Left lobe of liver (tissue), 2 donors: Measurements from ENCODE around the gene CHRNA5. TPM values are rescaled to one million over a fixed set of nuclear protein-coding genes. Genes with fewer than 3 reads are reported as not detected.
"Not testable (repeated sequence)": the region's sequence is repeated elsewhere in the genome, so short reads cannot be mapped to it uniquely, and the experiment has no call there.

Experiments
- ATAC-seq: fragments of 200-7000 bp; cut with Tn5 transposase; one replicate; pipeline ENCODE4 v1.9.1; 2020; ENCODE audit warnings: mild to moderate bottlenecking, moderate library complexity
- DNase-seq: peaks from one replicate; pipeline ENCODE4 v3.0.0-alpha.2; 2020; ENCODE audit warnings: low spot score
- total RNA-seq: library from RNA; stranded (reverse); gene quantifications from one replicate; pipeline ENCODE4 v1.2.1, GENCODE V29; 2021
- donor health status: DM: no; HTN: no; CAD: no; lungs with moderate emphysema.
- donor health status: DM: no; HTN: yes; CAD: no.

CHRNA5 gene
- 0.35 TPM for total RNA-seq

DNA sequence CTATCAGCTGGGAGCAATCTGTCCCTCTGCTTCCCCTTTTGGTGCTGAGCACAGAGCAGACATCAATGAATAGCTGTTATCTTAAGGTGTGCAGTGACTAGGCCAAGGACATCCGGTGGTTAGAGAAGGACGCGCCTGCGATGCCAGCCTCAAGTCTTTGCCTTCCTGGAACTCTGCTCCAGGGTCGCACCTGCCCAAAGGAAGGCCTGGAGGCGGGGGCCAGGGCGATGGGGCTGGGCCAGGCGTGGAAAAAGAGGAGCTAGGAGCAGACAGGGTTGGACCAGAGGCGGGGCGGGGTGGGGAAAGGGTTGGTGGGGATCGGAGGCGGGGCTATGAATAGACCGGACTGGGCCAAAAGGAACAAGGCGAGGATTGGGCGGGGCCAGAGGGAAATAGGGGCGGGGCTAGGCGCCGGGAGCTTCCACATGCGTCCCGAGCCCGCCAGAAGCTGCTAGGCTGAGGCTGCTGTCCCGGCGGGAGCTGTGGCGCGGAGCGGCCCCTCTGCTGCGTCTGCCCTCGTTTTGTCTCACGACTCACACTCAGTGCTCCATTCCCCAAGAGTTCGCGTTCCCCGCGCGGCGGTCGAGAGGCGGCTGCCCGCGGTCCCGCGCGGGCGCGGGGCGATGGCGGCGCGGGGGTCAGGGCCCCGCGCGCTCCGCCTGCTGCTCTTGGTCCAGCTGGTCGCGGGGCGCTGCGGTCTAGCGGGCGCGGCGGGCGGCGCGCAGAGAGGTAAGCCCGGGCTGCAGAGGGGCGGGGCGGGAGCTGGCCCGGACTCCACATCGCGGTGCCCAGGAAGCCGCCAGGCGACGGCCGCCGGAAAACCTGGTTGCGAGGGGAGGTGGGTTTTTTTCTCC, at the start of gene CHRNA5:
CHRNA5 (plus strand) TSS at position 424 of the 854 bp plus-strand sequence; CDS start at position 624, 200 bp downstream.
- peak; percentile 90 for ATAC-seq
- DNase-seq, result peak; percentile 58

DNA sequence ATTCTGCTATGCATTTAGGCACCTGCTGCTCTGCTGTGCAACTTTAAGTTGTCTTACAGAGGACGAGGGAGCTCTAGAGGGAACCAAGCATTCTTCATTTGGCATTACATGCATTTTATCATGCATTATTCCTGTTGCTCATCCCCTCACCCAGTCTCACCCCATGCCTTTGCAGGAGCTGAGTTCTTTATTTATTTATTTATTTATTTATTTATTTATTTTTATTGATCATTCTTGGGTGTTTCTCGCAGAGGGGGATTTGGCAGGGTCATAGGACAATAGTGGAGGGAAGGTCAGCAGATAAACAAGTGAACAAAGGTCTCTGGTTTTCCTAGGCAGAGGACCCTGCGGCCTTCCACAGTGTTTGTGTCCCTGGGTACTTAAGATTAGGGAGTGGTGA, 45.3 kb upstream of the CHRNA5 start:
- ATAC-seq, DNase-seq: not testable (repeated sequence)

DNA sequence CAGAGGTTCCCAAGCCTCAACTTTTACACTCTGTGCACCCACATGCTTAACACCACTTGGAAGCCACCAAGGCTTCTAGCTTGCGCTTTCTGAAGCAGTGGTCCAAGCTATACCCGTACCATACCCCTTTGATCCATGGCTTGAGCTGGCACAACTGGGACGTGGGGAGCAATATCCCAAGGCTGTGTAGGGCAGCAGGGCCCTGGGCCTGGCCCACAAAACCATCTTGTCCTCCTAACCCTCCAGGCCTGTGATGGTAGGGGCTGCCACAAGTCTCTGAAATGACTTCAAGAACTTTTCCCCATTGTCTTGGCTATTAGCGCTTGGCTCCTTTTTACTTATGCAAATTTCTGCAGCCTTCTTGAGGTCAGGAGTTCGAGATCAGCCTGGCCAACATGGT, 41.1 kb upstream of the CHRNA5 start:
- DNase-seq (no peak), ATAC-seq (no peak)

DNA sequence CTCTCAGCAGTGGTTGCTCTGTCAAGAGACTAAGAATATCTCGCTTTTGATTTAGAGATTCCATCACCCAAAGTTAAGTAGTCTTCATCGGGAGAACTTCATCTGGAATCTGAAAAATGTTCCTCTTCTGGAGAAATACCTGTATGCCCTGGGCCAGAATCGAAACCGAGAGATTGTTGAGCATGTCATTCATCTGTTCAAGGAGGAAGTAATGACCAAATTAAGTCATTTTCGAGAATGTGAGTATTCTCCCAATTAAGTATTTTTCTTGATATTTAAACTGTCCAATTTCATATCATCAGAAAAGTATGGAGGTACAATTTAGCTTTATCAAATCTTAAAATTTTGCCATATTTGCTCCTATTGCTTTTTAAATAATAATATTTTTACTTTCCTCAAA, 38.0 kb upstream of the CHRNA5 start:
- DNase-seq (no peak), ATAC-seq (no peak)

DNA sequence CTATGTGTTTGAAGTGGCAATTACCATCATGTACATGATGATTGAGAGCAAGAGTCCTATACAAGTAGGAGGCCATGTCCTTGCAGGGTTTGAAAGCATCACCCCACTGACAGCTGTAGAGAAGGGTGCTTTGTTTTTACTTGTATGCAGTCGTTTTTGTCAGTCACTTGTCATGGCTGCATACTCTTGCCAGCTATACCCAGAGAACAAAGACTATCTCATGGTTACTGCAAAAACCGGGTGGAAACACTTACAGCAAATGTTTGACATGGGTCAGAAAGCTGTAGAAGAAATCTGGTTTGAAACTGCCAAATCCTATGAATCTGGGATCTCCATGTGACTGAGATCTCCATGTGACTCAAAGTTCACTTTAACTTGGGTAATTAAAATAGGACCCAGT, 32.0 kb upstream of the CHRNA5 start:
- DNase-seq, result no peak
- no peak for ATAC-seq

DNA sequence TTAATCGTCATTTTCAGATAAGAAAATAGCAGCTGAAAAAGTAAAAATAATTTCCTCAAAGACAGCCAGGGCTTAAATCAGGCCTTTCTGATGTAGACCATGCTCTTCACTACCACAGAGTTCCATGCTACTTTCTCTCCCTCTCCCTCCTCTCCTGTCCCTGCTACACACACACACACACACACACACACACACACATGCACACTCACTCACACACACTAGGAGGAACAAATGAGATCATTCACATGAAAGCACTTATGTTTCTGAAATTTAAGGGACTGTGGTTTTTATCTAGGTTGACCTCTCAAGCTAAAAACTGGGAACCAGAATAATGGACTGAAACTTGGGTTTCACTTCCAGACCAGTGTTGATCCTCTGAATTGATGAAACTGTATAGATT, 29.2 kb upstream of the CHRNA5 start:
- no peak for ATAC-seq

DNA sequence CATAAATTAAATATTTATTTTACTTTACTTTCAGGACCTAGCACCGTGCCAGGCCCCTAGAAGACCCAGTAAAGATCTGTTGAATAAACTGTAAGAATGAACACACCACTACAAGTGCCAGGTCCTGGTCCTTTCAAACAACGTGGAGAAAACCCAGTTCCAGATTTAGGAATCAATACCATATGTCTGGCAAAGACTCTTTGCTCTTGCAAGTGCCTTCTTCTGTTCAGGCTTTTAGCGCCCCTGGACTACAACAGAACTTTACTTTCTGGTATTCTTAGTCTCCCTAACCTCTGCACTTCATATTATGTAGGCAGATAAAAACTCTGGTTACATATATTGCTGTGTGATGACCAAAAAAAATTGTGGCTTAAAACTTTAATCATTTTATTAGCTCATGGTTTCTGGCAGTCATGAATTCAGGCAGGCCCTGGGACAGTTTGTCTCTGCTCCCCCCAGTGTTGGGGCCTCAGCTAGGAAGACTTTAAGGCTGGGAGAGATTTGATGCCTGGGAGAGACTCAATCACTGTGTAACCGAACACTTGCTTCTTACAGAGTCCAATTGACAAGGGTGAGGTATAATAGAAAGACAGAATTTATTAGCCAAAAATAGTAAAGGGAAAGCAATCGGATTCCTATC, 27.9 kb upstream of the CHRNA5 start:
- ATAC-seq (no peak), DNase-seq (no peak)

More for the DNA sequence above, 29.2 kb upstream of the CHRNA5 start:
- DNase-seq, result no peak

DNA sequence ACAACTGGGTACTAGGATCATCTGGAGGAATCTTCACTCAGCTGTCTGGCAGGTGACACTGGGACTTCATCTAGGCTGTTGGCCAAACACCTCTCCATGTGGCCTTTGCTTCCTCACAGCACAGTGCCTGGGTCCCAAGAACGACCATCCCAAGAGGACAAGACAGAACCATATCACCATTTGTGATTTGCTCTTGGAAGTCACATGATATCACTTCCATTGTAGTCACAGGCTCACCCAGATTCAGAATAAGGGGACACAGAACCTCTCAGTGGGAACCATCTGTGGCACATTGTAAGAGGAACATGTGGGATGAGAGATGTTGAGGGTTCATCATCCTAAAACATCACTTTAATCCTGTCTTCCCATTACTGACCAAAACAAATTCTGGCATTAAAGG, 27.0 kb upstream of the CHRNA5 start:
- ATAC-seq, result no peak

DNA sequence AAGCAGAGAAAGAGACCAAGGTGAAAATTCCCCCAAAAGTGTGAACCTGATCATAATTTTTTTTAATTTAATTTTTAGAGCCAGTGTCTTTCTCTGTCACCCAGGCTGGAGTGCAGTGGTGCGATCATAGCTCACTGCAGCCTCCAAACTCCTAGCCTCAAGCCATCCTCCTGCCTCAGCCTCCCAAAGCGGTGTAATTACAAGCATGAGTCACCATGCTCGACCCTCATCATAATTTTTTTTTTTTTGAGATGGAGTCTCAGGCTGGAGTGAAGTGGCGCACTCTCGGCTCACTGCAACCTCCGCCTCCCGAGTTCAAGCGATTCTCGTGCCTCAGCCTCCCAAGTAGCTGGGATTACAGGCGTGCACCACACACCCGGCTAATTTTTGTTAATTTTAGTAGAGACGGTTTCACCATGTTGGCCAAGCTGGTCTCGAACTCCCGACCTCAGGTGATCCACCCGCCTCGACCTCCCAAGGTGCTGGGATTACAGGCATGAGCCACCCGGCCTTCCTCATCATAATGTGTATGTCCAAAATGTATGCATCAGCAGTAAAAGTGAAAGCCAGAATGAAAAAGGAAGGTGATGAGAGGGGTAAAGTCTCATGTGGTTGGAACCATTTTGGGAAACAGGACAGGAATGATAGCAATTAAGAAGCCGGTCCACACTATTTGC, 25.7 kb upstream of the CHRNA5 start:
- not testable (repeated sequence) for ATAC-seq, DNase-seq

More for the DNA sequence above, 27.0 kb upstream of the CHRNA5 start:
- no peak for DNase-seq

DNA sequence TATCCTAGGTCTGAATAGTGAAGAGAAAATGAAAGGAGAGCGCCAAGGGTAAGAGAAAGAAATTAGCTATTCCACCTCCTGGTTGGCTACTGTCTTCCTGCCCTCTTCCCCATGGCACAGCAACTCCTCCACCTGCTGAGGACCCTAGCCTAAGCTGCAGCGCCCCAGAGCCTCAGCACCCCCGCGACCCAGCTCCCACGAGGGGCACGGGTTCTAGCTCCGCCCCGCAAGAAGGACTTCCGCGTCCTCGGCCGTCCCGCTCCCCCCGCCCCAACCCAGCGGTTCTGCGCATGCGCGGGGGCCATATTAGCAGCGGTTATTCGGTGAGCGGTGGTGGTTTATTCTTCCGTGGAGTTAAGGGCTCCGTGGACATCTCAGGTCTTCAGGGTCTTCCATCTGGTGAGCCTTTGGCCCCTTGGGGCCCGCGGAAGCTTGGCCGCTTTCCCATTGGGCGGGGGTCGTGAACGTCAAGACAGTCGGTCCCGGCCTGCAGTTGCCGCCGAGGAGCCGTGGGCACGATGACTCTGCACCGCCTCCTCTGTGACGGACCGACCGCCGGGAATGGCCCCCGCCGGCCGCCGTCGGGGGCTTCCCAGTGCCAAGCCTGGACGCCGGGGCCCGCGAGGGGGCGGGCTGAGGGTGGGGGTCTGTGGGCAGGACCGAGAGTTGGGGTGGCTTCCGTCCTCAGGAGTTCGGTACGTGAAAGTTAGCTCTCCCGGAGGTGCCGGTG, 25.0 kb upstream of the CHRNA5 start, which contains the start of gene PSMA4:
PSMA4 (plus strand) TSS at position 304 of the 730 bp plus-strand sequence. CDS start 1,484 bp downstream, outside the sequence.
- DNase-seq (peak; percentile 94), ATAC-seq (peak; percentile 91)

DNA sequence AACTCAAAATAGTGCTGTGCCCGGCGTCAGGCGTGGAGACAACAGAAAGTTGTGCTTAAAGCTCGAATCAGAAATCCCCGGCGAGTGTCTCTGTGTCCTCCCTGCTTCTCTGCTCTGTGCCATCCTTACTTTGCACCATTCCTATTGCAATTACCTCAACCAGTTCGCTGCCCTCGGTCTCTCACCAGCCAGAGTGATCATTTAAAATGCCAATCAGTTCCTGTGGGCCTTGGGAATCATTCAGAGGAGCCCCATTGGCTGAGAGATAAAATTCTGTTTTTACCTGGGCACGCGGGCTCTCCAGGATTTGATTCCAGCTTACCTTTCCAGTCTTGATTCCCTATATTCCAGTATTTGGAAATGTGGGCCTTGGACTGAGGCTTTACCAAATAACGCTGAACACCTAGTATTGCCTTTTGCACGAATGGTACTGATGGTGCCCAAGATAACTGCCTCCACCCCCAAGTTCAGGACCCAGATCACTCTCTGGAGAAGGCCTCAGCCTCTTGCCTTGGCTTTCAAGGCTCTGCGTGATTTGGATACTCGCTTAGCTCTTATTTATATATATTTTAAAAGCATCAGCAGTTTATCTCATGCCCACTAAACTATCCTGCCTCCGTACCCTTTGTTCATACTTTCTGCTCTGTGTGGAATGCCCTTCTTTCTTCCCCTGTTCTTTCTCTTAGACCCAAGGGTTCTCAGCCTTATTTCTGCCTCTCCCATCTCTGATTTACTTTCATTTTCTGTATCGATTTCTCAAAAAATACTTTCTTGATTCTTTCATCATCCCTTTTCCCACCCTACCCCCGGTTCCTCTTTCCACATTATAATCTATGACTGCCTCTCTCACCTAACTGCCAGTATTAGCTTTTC, 24.2 kb upstream of the CHRNA5 start:
- DNase-seq (no peak), ATAC-seq (peak; percentile 17)

DNA sequence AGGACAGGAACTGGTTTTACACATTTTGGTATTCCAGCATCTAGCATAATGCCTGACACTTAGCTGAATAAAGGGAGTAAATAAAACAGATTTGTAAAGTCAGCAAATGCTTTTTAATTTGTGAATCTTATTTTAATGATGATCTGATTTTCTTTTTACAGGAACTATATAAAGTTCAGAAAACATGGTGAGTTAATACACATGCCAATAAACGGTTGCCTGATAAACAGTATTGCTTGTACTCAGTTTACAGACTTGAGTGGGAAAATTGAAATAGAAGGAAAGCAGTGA, 23.6 kb upstream of the CHRNA5 start:
- DNase-seq, result no peak
- no peak for ATAC-seq

DNA sequence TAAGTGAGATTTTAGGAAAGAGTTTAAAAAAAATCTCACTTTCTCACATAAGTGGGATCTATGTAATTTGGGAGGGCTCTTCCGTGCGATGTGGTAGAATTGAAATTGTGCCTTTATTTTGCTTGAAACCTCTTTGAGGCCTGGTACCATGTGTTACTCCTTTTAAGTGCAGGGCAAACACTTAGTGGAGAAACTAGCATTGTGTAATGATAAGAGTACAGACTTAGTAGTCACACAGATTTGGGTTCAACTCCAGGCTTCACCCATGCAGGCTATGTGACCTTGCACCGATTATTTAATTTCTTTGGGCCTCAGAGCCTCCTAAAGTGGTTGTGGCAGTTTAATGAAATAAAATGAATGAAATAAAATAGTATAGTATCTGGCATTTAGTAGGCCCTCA, 22.7 kb upstream of the CHRNA5 start:
- DNase-seq (no peak), ATAC-seq (no peak)

DNA sequence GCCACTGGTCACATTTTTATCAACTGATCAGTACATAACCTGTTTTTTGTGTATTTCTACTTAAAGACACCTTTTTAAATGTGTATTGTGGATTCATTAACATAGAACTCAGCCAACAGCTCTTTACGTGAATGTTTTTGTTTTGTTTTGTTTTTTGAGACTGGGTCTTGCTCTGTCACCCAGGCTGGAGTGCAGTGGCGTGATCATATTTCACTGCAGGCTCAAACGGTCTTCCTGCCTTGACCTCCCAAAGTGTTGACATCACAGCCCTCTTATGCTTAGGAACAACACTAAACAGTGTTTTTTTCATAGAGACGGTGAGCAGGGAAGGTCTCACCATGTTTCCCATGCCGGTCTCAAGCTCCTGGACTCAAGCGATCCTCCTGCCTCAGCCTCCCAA, 15.1 kb upstream of the CHRNA5 start:
- no peak for DNase-seq
- no peak for ATAC-seq

DNA sequence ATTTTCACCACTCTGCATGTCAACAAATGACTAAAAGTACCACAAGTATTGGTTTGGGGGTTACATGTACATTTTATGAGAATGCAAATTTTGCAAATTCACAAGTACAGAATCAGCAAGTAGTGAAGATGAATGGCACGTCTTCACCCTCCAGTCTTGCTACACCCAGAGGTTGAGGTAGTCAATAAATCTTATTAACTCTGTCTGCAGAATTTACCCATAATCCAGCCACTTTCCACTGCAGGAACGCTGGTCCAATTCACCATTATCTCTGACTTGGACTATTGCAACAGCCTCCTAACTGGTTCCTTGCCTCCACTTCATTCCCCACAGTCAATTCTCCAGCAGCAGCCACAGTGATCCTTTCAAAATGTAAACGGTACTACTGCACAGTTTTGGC, 14.5 kb upstream of the CHRNA5 start:
- DNase-seq, result no peak
- ATAC-seq, result no peak

DNA sequence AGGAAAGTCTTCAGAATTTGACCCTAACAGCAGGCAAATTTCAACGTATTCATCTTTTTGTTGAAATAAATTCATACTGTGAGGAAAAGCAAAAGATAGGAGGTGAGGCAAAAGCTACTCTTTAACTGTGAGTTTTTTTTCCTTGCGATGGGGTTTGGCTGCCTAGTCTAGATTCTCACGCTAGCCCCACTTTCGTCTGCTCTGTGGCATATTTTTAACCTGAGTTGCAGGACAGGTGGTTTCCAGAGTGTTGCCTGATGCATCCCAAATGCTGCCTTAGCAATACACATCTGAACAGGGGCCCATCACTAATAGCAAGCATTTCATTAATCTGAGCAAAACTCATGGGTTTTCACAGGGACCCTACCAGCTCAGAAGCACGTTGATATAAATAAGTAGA, 13.4 kb upstream of the CHRNA5 start:
- no peak for DNase-seq
- ATAC-seq, result no peak

DNA sequence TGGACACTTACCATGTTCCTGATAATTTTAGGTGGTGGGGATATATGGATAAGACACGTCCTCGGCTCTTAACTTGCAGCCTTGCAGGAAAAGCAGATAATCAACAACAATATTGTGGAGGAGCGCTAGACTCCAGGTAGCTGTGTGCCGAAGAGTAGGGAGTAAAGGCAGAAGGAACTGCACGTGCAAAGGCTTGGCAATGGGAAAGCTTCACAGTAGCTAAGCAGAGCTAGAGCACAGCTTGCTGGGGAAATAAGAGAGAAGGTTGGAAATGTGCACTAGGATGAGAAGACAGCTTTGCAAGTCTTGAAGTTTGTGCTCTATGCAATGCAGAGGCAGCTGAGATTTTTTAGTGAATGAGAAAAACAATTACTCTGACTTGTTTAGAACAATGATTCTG, 12.7 kb upstream of the CHRNA5 start:
- no peak for ATAC-seq
- DNase-seq, result no peak

DNA sequence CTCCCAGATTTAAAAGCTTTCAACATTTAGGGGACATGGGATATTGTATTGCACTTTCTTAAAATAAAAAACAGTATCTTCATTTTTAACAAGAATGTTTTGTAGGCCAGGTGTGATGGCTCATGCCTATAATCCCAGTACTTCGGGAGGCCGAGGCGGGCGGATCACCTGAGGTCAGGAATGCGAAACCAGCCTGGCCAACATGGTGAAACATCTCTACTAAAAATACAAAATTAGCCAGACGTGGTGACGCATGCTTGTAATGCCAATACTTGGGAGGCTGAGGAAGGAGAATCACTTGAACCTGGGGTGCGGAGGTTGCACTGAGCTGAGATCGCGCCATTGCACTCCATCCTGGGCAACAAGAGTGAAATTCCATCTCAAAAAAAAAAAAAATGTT, 5.1 kb upstream of the CHRNA5 start:
- not testable (repeated sequence) for ATAC-seq, DNase-seq

DNA sequence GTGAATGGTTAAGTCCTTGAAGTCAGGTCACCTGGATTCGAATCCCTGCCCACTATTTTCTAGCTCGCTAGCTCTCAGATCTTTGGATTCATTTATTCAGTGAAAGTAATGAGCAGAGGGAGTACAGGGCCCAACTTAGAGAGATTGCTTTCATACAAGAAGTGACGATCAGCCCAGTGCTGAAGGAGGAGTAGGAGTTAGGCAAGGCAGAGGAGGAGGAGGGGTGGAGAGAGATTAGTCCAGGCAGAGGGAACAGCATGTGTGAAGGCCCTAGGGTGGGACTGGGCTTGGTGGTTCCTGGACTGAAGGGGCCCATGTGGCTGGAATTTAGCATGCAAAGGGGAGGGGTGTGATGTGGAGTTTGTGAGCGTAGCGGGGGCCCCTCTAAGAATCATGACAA, 3.8 kb upstream of the CHRNA5 start:
- ATAC-seq, result no peak
- DNase-seq, result no peak

DNA sequence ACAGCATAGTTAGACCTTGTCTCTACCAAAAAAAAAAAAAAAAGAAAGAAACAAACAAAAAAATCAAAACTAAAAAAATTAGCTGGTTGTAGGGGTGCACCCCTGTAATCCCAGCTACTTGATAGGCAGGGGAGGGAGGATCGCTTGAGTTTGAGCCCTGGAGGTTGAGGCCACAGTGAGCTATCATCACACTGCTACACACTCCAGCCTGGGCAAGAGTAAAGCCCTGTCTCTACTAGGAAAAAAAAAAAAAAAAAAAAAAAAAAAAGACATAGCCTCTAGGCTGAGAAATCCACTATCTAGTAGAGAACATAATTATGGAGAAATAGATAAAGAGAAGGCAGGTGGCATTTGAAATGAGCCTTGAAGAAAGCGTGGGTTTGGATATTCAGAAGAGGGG, 2.2 kb upstream of the CHRNA5 start:
- no peak for ATAC-seq

More for the DNA sequence above, 2.2 kb upstream of the CHRNA5 start:
- DNase-seq, result no peak
